Measurements from ENCODE around the gene SYT7.

The SYT7 gene

GRCh38 chr11:61514050-61514917, 66.6 kb downstream of the SYT7 start:
- DNase-seq (ENCODE audit: low read depth): no peak

- no peak for DNase-seq (ENCODE audit: low read depth)
These were observed 67.6 kb downstream of the SYT7 start for GRCh38 chr11:61513143-61513765.

- DNase-seq (ENCODE audit: low read depth): no peak
These were observed 68.4 kb downstream of the SYT7 start for GRCh38 chr11:61512435-61512834.

- no peak for DNase-seq (ENCODE audit: low read depth)
These were observed 69.5 kb downstream of the SYT7 start for GRCh38 chr11:61511383-61511782.

- DNase-seq (ENCODE audit: low read depth): no peak
These were observed 69.9 kb downstream of the SYT7 start for GRCh38 chr11:61510974-61511373.

- no peak for DNase-seq (ENCODE audit: low read depth)
These were observed 70.5 kb downstream of the SYT7 start for GRCh38 chr11:61510166-61510919.

- peak; percentile 59 for DNase-seq (ENCODE audit: low read depth)
These were observed 71.5 kb downstream of the SYT7 start for GRCh38 chr11:61509043-61510029.

- DNase-seq (ENCODE audit: low read depth): peak; percentile 20
These were observed 72.7 kb downstream of the SYT7 start, which contains the start of gene LRRC10B for GRCh38 chr11:61507962-61508861. TSS of gene LRRC10B (plus strand) at chr11:61508749. CDS start at chr11:61508999, 250 bp downstream.

GRCh38 chr11:61507012-61507768, 73.7 kb downstream of the SYT7 start:
- no peak for DNase-seq (ENCODE audit: low read depth)

- DNase-seq (ENCODE audit: low read depth): no peak
These were observed 75.2 kb downstream of the SYT7 start for GRCh38 chr11:61505640-61506155.

GRCh38 chr11:61505106-61505505, 75.8 kb downstream of the SYT7 start:
- no peak for DNase-seq (ENCODE audit: low read depth)

GRCh38 chr11:61503135-61503770, 77.6 kb downstream of the SYT7 start:
- no peak for DNase-seq (ENCODE audit: low read depth)

GRCh38 chr11:61502522-61502921, 78.4 kb downstream of the SYT7 start:
- DNase-seq (ENCODE audit: low read depth): no peak

- DNase-seq (ENCODE audit: low read depth): no peak
These were observed 80.9 kb downstream of the SYT7 start for GRCh38 chr11:61499816-61500491.

GRCh38 chr11:61498767-61499341, 82.0 kb downstream of the SYT7 start:
- DNase-seq (ENCODE audit: low read depth): no peak

- DNase-seq (ENCODE audit: low read depth): no peak
These were observed 83.0 kb downstream of the SYT7 start for GRCh38 chr11:61497876-61498275.

GRCh38 chr11:61497473-61497872, 83.4 kb downstream of the SYT7 start:
- DNase-seq (ENCODE audit: low read depth): no peak
